Non-pigmented ciliary epithelial cell (primary cell): ENCODE data around the gene ZFP30.
"Not testable (repeated sequence)": the region's sequence is repeated elsewhere in the genome, so short reads cannot be mapped to it uniquely, and the experiment has no call there.

ENCODE experiments used
- DNase-seq: peaks from one replicate; pipeline ENCODE4 v3.0.0-alpha.2; 2010; ENCODE audit warnings: low read depth

ZFP30 gene

DNA sequence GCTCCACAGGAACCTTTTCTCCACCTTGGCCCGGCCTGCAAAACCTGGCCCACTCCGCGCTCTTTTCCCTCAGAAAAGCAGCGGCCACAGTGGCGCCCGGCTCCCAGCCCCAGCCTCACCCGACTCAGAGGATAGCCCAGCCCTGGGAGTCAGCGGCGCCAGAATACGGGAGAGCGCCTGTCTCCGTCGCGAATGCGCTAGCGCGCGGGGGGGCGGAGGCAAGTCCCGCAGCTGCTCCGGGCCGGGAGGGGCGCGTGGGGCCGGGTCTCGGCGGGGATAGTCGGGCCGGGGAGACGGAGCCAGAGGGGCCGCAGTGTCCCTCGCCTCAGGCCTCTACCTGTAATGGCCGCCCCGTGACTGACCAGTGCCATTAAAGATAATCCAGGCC is at the start of gene ZFP30:
TSS of gene ZFP30 (minus strand) at position 165 of the 388 bp plus-strand sequence. CDS start 7,643 bp downstream, outside the sequence.
- peak; percentile 17 for DNase-seq

- DNase-seq: no peak
These were observed 43.8 kb upstream of the ZFP30 start for GRCh38 chr19:37699057-37699456.

DNA sequence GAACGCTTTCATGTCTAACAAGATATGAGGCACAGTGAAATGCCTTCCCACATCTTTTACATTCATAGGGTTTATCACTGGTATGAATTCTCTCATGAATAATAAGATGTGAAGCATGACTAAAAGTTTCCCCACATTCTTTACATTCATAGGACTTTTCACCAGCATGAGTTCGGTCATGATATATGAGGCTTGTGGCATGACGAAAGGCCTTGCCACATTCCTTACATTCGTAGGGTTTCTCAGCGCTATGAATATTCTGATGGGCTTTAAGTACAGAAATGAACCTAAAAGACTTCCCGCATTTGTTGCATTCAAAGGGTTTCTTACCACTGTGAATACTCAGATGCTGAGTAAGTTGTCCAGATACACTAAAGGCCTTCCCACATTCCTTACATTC is 43.0 kb upstream of the ZFP30 start:
- DNase-seq: no peak

DNA sequence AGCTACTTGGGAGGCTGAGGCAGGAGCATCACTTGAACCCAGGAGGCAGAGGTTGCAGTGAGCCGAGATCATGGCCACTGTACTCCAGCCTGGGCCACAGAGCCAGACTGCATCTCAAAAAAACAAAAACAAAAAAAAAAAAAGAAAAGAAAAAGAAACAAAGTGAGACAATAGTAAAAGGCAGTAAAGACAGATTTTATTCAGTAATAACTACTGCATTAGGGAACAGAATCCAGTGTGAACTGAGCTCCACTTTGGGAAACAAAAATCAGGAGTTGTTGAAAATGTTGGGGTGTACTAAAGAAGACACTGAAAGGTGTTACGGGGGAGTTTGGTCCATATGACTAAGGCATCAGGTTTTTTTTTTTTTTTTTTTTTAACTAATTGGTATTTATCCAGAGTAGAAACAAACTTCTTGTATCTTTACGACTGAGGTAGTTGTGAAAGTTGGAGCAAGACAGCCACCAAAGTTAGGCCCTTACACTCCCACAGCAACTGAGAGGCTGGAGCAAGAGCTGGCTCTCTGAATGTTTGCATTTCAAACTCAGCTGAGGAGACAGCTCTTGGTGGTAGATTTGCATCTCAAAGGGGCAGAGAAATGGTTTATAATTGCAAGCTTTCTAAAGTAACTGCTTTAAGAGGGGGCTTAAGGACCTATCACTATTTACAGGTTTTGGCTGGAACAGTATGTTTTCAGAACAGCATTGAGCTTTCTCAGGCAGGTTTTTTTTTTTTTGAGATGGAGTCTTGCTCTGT is 40.1 kb upstream of the ZFP30 start:
- DNase-seq: no peak

DNA sequence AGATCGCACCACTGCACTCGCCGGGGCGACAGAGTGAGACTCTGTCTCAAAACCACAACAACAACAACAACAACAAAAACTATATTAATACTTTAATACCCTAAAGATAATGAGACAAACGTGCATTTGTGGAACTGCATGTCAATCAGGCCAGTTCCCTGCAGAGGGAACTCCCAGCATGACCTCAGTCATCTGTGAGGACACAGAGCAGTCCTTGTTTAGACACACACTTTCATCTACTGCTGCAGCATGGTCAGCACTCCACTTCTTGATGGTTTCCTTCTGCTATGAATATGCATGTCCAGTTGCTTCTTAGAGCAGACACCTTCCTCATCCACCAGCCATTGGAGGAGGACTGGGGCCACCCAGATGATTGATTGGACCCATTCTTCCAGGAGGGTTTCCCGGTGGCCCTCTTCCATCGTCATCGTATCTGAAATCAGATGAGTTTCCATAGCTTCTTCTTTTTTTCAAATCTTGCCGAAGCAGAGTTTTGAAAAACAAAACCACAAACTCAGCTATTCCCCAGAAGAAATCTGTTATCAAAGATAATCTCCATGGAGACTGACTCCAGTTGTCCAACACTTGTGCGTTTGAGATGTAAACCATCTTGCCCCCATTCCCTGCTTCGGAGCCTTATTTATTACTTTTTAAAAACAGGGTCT is 37.8 kb upstream of the ZFP30 start:
- DNase-seq: no peak

DNA sequence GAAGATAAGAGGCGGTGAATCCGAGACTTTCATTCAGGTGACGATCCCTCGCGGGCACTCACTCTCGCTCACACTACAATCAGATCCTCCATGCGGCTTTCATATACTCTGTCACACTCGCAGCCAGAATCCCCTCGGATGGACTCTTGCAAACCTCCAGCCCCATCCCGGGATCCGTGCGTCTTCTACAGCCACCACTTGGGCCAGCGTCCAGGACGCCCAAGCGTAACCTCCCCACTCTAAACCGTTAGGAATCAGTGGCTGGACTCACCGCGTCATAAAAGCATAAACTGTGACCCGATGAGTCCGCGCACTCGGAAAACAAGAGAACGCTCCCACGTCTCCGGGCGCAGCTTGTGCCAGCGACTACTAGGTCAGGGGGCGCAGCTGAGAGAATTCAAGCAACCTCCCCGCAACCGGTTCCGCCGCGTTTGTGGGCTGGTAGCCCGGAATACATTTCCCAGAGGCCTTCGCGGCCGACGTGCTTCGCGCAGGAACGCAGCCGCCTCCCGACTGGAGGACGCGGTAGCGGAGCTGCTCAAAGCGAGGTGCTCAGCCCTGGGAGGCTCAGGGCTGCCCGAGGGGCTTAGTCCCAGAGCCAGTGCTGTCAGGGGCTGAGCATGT is 36.7 kb upstream of the ZFP30 start:
- DNase-seq: peak; percentile 59

GRCh38 chr19:37683520-37683919 is 28.3 kb upstream of the ZFP30 start:
- no peak for DNase-seq

GRCh38 chr19:37669450-37669914 is 14.2 kb upstream of the ZFP30 start:
- no peak for DNase-seq

DNA sequence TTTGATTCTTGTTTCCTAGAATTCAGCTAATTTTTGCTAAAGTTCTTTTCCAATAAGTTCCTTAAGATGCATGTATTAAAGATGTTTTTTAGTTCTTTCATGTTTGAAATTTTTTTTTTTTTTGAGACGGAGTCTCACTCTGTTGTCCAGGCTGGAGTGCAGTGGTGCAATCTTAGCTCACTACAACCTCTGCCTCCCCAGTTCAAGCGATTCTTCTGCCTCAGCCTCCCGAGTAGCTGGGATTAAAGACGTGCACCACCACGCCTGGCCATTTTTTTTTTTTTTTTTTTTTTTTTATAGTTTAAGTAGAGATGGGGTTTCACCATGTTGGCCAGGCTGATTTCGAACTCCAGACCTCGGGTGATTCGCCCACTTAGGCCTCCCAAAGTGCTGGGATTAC is 1.9 kb upstream of the ZFP30 start:
- DNase-seq: not testable (repeated sequence)

DNA sequence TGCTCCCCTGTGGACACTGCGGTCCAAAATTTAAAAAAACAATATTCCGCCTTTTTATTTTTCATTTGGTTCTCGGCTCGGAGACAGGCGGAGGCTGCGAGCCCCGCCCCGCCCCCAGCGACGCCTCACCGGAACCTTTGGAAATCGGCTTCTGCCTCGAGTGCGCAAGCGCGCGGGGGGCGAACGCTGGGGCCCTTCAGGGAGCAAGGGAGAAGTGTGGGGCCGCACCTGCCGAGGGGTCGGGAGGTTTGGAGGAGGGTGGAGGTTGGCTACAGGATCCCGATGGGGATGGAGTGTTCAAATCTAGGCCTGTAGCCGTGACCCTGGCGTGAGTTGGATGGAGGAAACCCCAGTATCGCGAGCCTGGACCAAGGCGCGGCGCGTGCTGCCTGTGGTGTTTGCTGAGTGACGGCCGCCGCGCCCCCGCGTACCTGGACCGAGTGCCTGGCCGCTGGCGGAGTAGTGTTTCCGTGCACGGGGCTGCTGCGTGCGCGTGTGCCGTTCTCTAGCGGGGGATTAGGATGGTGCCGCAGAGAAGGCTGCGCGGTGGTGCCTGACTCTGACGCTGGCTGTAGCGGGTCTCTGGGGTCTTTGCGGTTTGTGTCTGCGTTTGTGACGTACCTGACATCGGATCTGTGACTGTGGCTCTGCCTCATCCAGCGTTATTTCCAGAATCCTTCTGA is 565 bp upstream of the ZFP30 start:
- peak; percentile 11 for DNase-seq

DNA sequence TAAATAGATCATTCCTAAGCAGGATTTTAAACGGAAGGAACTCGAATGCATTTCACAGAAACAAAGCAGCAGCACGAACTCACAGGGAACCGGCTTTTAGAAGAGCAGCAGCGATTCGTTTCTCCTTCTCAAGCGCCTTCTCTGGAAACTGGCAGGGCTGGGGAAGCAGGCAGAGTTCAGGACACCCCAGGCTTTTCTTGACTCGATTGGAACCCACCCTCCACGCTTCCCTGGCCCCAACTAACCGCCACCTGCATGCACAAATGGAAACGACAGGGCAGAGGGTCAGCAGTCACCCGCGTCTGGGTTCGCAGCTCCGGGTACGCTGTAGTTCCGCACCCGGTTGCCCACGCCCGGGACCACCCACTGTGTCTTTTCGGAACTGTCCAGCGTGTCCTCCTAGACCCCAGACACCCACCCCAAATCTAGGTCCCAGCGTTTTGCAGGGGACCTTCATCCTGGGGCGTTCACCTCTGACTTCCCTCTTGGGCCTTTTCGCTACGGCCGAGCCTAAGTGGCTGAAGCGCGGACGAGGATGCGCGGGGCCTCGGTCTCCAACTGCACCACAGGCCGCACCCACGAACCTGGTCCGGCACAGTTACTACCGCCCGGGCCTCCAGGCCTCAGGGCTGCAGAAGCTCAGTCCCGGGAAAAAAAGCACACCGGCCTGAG is 500 bp downstream of the ZFP30 start:
- no peak for DNase-seq

- DNase-seq: no peak
These were observed 1.1 kb downstream of the ZFP30 start for GRCh38 chr19:37654118-37654517.

GRCh38 chr19:37635076-37636056 is 19.9 kb downstream of the ZFP30 start:
- DNase-seq: no peak

- DNase-seq: peak; percentile 28
These were observed 60.3 kb downstream of the ZFP30 start for GRCh38 chr19:37594982-37595382.

DNA sequence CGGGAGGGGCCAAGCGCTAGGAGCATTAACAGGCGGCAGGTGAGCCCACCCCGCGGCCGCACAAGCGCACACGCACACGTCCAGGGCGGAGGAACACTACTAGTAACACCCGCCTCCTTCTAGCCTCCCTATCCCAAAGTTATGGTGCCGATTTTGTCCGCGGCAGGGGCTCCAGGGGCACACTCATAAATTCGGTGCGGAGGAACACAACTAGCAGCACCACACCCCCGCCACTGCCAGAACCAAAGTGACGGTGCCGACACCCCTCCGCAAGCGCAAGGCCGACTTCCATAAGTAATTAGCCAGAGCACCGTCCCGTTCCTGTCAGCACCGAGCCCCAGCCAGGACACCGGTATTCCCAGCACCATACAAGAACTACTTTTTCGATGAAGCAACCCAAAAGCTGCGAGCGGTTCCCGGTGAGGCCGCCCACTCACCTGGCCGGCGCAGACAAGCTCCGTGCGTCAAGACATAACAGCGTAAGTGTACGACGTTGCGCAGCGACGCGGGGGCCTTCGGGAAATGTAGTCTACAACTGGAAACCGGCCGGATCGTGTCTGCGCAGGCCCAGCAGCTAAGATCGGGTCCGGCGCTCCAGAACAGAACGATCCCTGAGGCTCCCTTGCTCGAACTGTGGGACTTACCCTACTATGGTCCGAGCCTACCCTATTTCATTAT is 60.8 kb downstream of the ZFP30 start, which contains the start of the genes ZNF540 and ZNF571:
TSS of gene ZNF540 (plus strand) at position 573 of the 678 bp plus-strand sequence. CDS start 3,572 bp downstream, outside the sequence.
TSS of gene ZNF571 (minus strand) at position 489 of the 678 bp plus-strand sequence. CDS start 8,116 bp downstream, outside the sequence.
- DNase-seq: peak; percentile 81

DNA sequence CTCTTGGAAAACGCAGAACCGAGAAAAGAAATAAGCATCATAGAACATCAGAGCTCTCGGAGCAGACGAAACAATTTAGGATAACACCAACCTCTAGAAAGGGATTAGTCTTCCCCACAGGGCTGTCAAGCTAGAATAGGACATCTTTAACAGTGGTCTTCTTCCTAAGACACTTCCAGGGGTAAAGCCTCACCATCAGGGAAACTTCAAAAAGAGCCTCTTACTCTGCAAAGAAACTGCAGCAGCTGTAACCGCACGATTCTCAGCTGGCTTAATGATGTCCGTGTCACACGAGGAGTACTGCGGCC is 61.3 kb downstream of the ZFP30 start:
- DNase-seq: no peak

DNA sequence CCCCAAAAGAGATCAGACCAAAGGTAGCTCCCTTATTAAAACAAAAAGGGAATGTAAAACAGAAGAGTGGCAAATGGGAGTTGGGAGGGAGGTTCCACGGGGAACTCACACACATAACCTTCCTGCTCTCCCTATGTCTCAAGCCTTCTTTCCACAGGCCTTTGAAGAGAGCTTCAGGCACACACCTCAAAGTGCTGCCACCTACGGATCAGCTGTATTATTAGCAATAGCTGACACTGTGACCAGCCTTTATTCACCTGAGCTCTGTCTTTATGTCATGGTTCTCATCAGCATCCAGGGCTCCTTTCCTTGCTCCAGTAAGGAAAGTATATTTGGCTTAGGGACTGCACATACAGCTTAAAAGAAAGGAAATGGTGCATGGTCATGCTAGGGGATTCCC is 71.9 kb downstream of the ZFP30 start:
- DNase-seq: no peak

- DNase-seq: peak; percentile 28
These were observed 83.1 kb downstream of the ZFP30 start for GRCh38 chr19:37572203-37572602.

DNA sequence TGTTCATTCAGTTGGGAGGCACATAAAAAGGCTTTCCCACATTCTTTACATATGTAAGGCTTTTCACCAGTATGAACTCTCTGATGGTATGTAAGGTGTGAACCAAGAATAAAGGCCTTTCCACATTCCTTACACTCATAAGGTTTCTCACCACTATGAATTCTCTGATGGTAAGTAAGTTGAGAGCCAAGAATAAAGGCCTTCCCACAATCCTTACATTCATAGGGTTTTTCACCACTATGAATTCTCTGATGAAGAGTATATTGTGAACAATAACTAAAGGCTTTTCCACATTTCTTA is 89.9 kb downstream of the ZFP30 start:
- DNase-seq: no peak
